Small intestine (tissue), 7 donors: ENCODE measurements around the gene ZFPL1. TPM values are rescaled to one million over a fixed set of nuclear protein-coding genes. Genes with fewer than 3 reads are reported as not detected.

Experiments
- DNase-seq, 2 donors: peaks; one replicate each; pipeline versions ENCODE4 v3.0.0 to v3.0.0-alpha.2; 2013
- FAIRE-seq: peaks from 2 replicates; lab custom pipeline; 2012; peaks lifted over from hg19 to GRCh38; lab: Jason Lieb, UNC
- H3K27ac ChIP-seq, 3 donors: one replicate each; pipeline ENCODE4 v1.5.1; 2013; ENCODE audit warnings: low read length in 2 of 3, mild to moderate bottlenecking in 2 of 3, control low read depth in 1 of 3, inconsistent platforms in 1 of 3, low read depth in 1 of 3, moderate library complexity in 1 of 3
- H3K27me3 ChIP-seq, 3 donors: one replicate each; pipeline ENCODE4 v1.6.1; 2013; ENCODE audit warnings: low read length in 3 of 3, inconsistent platforms in 1 of 3; ENCODE audit not compliant: control insufficient read depth in 3 of 3, insufficient read depth in 3 of 3
- H3K36me3 ChIP-seq, 3 donors: one replicate each; pipeline ENCODE4 v1.6.1; 2013; ENCODE audit warnings: low read length in 3 of 3, inconsistent platforms in 1 of 3, low read depth in 1 of 3, mild to moderate bottlenecking in 1 of 3, moderate library complexity in 1 of 3; ENCODE audit not compliant: control insufficient read depth in 3 of 3, insufficient read depth in 2 of 3
- H3K4me1 ChIP-seq, 3 donors: one replicate each; pipeline ENCODE4 v1.6.1; 2013; ENCODE audit warnings: low read length in 2 of 3, inconsistent platforms in 1 of 3, low read depth in 1 of 3, mild to moderate bottlenecking in 1 of 3, moderate library complexity in 1 of 3; ENCODE audit not compliant: control insufficient read depth in 3 of 3, insufficient read depth in 2 of 3
- H3K4me3 ChIP-seq, 3 donors: one replicate each; pipeline ENCODE4 v1.5.1; 2013; ENCODE audit warnings: low read length in 3 of 3, control low read depth in 1 of 3, inconsistent platforms in 1 of 3, low read depth in 1 of 3, mild to moderate bottlenecking in 1 of 3, moderate library complexity in 1 of 3
- H3K9me3 ChIP-seq, 2 donors: one replicate each; pipeline ENCODE4 v1.6.1; 2013; ENCODE audit warnings: low read depth in 1 of 2, low read length in 1 of 2; ENCODE audit not compliant: control insufficient read depth in 2 of 2, insufficient read depth in 1 of 2
- WGBS, 3 donors: extraction: QIAGEN DNeasy Blood & Tissue Kit; methylation state at CpG; one replicate each; pipeline ENCODE4 v1.1.7; 2013; 5-methylcytosine and 5-hydroxymethylcytosine counted together
- polyA plus RNA-seq, 4 donors: library from polyadenylated mRNA; stranded (reverse) in 3 of 4; unstranded in 1 of 4; fragments of 200-250 nt in 3 of 4; fragments of 120-200 nt in 1 of 4; gene quantifications; one replicate each; pipeline versions ENCODE4 v1.2.1 to v1.2.3, GENCODE V29; 2013
- donor health status: healthy with polysubstance abuse.
- donor health status: control.
- donor health status: control.
- donor health status: Bipolar disorder and iron deficiency.
- donor health status: healthy.

ZFPL1 gene
- polyA plus RNA-seq, 4 donors, result 40.5 to 65.8 (median 53.7) TPM

GRCh38 chr11:65089621-65090020 is 5.6 kb downstream of the ZFPL1 start:
- DNase-seq (no peak), FAIRE-seq (no peak)
- no peaks in the 10 kb centered on the region for H3K27me3 ChIP-seq
- whole genome bisulfite sequencing, 3 donors, result 87 to 92% (median 91%) methylated on average over 4 of the region's 4 CpGs
- H3K27ac ChIP-seq, result no peak overlapping the region
- H3K4me1 ChIP-seq, result peaks cover 0 to 11% (median 2%) of the 10 kb centered on the region in 3 donors
- no peaks in the 10 kb centered on the region for H3K9me3 ChIP-seq
- H3K36me3 ChIP-seq, result peaks cover 7 to 50% (median 11%) of the 10 kb centered on the region in 3 donors
- no peak overlapping the region for H3K4me3 ChIP-seq

GRCh38 chr11:65090628-65091027 is 6.6 kb downstream of the ZFPL1 start:
- FAIRE-seq (no peak), DNase-seq (no peak)
- H3K27ac ChIP-seq, result no peak overlapping the region
- H3K9me3 ChIP-seq, result no peaks in the 10 kb centered on the region
- 94 to 99% (median 95%) methylated on average over 4 of the region's 4 CpGs for WGBS, 3 donors
- peaks cover 7 to 43% (median 11%) of the 10 kb centered on the region in 3 donors for H3K36me3 ChIP-seq
- peaks cover 0 to 6% (median 0%) of the 10 kb centered on the region in 3 donors for H3K4me1 ChIP-seq
- H3K27me3 ChIP-seq, result no peaks in the 10 kb centered on the region
- H3K4me3 ChIP-seq, result no peak overlapping the region

GRCh38 chr11:65095427-65095826 is 11.4 kb downstream of the ZFPL1 start:
- Histone ChIP-seq H3K4me1 (peaks cover 0 to 15% (median 3%) of the 10 kb centered on the region in 3 donors), H3K9me3 (no peaks in the 10 kb centered on the region), H3K4me3 (peak overlapping the region in 1 of 3 donors; percentile 70), H3K27me3 (no peaks in the 10 kb centered on the region), H3K27ac (peak overlapping the region in 2 of 3 donors; percentile 85 to 97), H3K36me3 (peaks cover 0 to 24% (median 0%) of the 10 kb centered on the region in 3 donors)
- FAIRE-seq (no peak), DNase-seq (no peak)
- WGBS, 3 donors, result 76 to 81% (median 79%) methylated on average over 22 of the region's 22 CpGs

- peak; percentile 94 to 95 for DNase-seq
- Histone ChIP-seq H3K27me3 (no peaks in the 10 kb centered on the region), H3K9me3 (no peaks in the 10 kb centered on the region), H3K4me1 (peaks cover 0 to 15% (median 3%) of the 10 kb centered on the region in 3 donors), H3K36me3 (peaks cover 0 to 24% (median 0%) of the 10 kb centered on the region in 3 donors), H3K27ac (peak within 1 kb of the TSS; percentile 83 to 97 (median 85)), H3K4me3 (peak within 1 kb of the TSS; percentile 70 to 77 (median 76))
- 1% methylated on average over 31 to 52 of the region's 52 CpGs for WGBS, 3 donors
- no peak for FAIRE-seq
Observed at GRCh38 chr11:65095974-65096806, 12.2 kb downstream of the ZFPL1 start, which contains the start of gene VPS51. VPS51 (plus strand) TSS chr11:65096214; CDS start chr11:65096251, 37 bp downstream.

- FAIRE-seq, result no peak
- no peaks in the 10 kb centered on the region for H3K9me3 ChIP-seq
- H3K27ac ChIP-seq, result peak overlapping the region; percentile 6 to 97 (median 85)
- H3K27me3 ChIP-seq, result no peaks in the 10 kb centered on the region
- no peak for DNase-seq
- H3K36me3 ChIP-seq, result peaks cover 0 to 28% (median 0%) of the 10 kb centered on the region in 3 donors
- H3K4me1 ChIP-seq, result peaks cover 0 to 15% (median 3%) of the 10 kb centered on the region in 3 donors
- WGBS, 3 donors, result 21 to 41% (median 39%) methylated on average over 8 of the region's 8 CpGs
- H3K4me3 ChIP-seq, result peak overlapping the region; percentile 70 to 77 (median 76)
Observed at GRCh38 chr11:65096926-65097325, 12.9 kb downstream of the ZFPL1 start.

GRCh38 chr11:65100674-65101350 is 16.8 kb downstream of the ZFPL1 start:
- 89 to 94% (median 90%) methylated on average over 6 of the region's 6 CpGs for WGBS, 3 donors
- FAIRE-seq (no peak), DNase-seq (no peak)
- peaks cover 0 to 8% (median 3%) of the 10 kb centered on the region in 3 donors for H3K4me1 ChIP-seq
- H3K36me3 ChIP-seq, result peaks cover 0 to 50% (median 4%) of the 10 kb centered on the region in 3 donors
- no peak overlapping the region for H3K4me3 ChIP-seq
- no peak overlapping the region for H3K27ac ChIP-seq
- no peaks in the 10 kb centered on the region for H3K27me3 ChIP-seq
- no peaks in the 10 kb centered on the region for H3K9me3 ChIP-seq

GRCh38 chr11:65102142-65103095 is 18.4 kb downstream of the ZFPL1 start:
- DNase-seq, result no peak
- Histone ChIP-seq H3K4me1 (peaks cover 0 to under 1% (median 0%) of the 10 kb centered on the region in 3 donors), H3K27me3 (no peaks in the 10 kb centered on the region), H3K4me3 (no peak overlapping the region), H3K9me3 (no peaks in the 10 kb centered on the region), H3K36me3 (peaks cover 0 to 58% (median 4%) of the 10 kb centered on the region in 3 donors), H3K27ac (peak overlapping the region in 1 of 3 donors; percentile 24)
- no peak for FAIRE-seq
- WGBS, 3 donors, result 91 to 93% (median 93%) methylated on average over 8 of the region's 8 CpGs
